Neural cell (in vitro differentiated cells): ENCODE data around the gene TRIM56. TPM values are rescaled to one million over a fixed set of nuclear protein-coding genes. Genes with fewer than 3 reads are reported as not detected.
"Not testable (repeated sequence)": the region's sequence is repeated elsewhere in the genome, so short reads cannot be mapped to it uniquely, and the experiment has no call there.

ENCODE experiments used
- H2AFZ ChIP-seq: fragments of 200-600, 300-800 bp; sonication (generic), shearing (Covaris generic); 2 replicates; pipeline ENCODE4 v1.6.0; 2014; ENCODE audit warnings: low read depth, mild to moderate bottlenecking, antibody characterized with exemption, low read length, moderate library complexity
- H3F3A ChIP-seq: fragments of 200-600 bp; shearing (Covaris generic); 2 replicates; pipeline ENCODE4 v1.6.1; 2016; ENCODE audit warnings: mild to moderate bottlenecking, moderate library complexity, mixed read lengths, antibody characterized with exemption, low read length; ENCODE audit not compliant: insufficient read depth, poor library complexity, severe bottlenecking
- H3K27ac ChIP-seq: fragments of 200-600, 300-800 bp; sonication (generic), shearing (Covaris generic); 2 replicates; pipeline ENCODE4 v1.5.1; 2014; ENCODE audit warnings: mild to moderate bottlenecking, low read length, moderate library complexity
- H3K27me3 ChIP-seq: fragments of 300-800, 200-600 bp; sonication (generic), shearing (Covaris generic); 2 replicates; pipeline ENCODE4 v1.6.0; 2014; ENCODE audit warnings: mild to moderate bottlenecking, low read depth, low read length, moderate library complexity; ENCODE audit not compliant: insufficient read depth
- H3K36me3 ChIP-seq: fragments of 300-800, 200-600 bp; sonication (generic), shearing (Covaris generic); 2 replicates; pipeline ENCODE4 v1.5.1; 2014; ENCODE audit warnings: mild to moderate bottlenecking, antibody characterized with exemption, low read length, moderate library complexity; ENCODE audit not compliant: insufficient read depth
- H3K4me2 ChIP-seq: fragments of 300-800, 200-600 bp; sonication (generic), shearing (Covaris generic); 2 replicates; pipeline ENCODE4 v1.6.0; 2014; ENCODE audit warnings: mild to moderate bottlenecking, low read length
- H3K4me3 ChIP-seq: fragments of 300-800, 200-600 bp; sonication (generic), shearing (Covaris generic); 2 replicates; pipeline ENCODE4 v1.5.1; 2014; ENCODE audit warnings: mild to moderate bottlenecking, low read length, moderate library complexity
- H3K79me2 ChIP-seq: fragments of 200-600 bp; shearing (Covaris generic); replicated peaks from 2 replicates; pipeline ENCODE4 v1.6.0; 2014; ENCODE audit warnings: mild to moderate bottlenecking, low read length, moderate library complexity; ENCODE audit not compliant: insufficient read depth
- H3K9ac ChIP-seq: fragments of 300-800, 200-600 bp; sonication (generic), shearing (Covaris generic); 2 replicates; pipeline ENCODE4 v1.6.1; 2016; ENCODE audit warnings: mild to moderate bottlenecking, low read length, mixed read lengths
- H3K9me2 ChIP-seq: fragments of 200-600 bp; shearing (Covaris generic); 2 replicates; pipeline ENCODE4 v1.6.1; 2016; ENCODE audit warnings: mild to moderate bottlenecking, low read length, mixed read lengths; ENCODE audit not compliant: insufficient read depth
- H3K9me3 ChIP-seq: fragments of 200-600, 300-800 bp; sonication (generic), shearing (Covaris generic); 2 replicates; pipeline ENCODE4 v1.6.1; 2016; ENCODE audit warnings: mild to moderate bottlenecking, mixed run types, low read length, moderate library complexity, mixed read lengths
- H4K20me1 ChIP-seq: fragments of 200-600 bp; shearing (Covaris generic); 2 replicates; pipeline ENCODE4 v1.6.1; 2016; ENCODE audit warnings: mild to moderate bottlenecking, mixed run types; ENCODE audit not compliant: insufficient read depth
- EP300 ChIP-seq: fragments of 450-650 bp; conservative IDR thresholded peaks from 2 replicates; pipeline ENCODE4 v1.6.1; 2014; ENCODE audit warnings: antibody characterized with exemption, mild to moderate bottlenecking, moderate library complexity; ENCODE audit not compliant: poor library complexity, severe bottlenecking
- POLR2AphosphoS5 ChIP-seq: IDR thresholded peaks from 2 replicates; pipeline ENCODE4 v1.6.1; 2012
- RAD21 ChIP-seq: fragments of 450-650 bp; conservative IDR thresholded peaks from 2 replicates; pipeline ENCODE4 v1.6.1; 2014; ENCODE audit warnings: antibody characterized with exemption, mild to moderate bottlenecking, moderate library complexity
- TAF1 ChIP-seq: IDR thresholded peaks from 2 replicates; pipeline ENCODE4 v1.6.1; 2012; ENCODE audit warnings: low read depth
- polyA plus RNA-seq: library from polyadenylated mRNA; depleted of rRNA; stranded (reverse); fragments of >200 nt; gene quantifications from 2 replicates; pipeline ENCODE4 v1.2.3, GENCODE V29; 2014
- TF ChIP-seq, protein P1 (sequence below): fragments of 450-650 bp; IDR thresholded peaks from 2 replicates; pipeline ENCODE4 v1.5.1; 2014; ENCODE audit warnings: antibody characterized with exemption, mild to moderate bottlenecking, moderate library complexity; ENCODE audit not compliant: poor library complexity, severe bottlenecking
- TF ChIP-seq, protein P2 (sequence below): IDR thresholded peaks from 2 replicates; pipeline ENCODE4 v1.6.1; 2012; ENCODE audit warnings: borderline replicate concordance

Gene TRIM56
- polyA plus RNA-seq, 1 donor from 2014 or later = 0.01 TPM

DNA sequence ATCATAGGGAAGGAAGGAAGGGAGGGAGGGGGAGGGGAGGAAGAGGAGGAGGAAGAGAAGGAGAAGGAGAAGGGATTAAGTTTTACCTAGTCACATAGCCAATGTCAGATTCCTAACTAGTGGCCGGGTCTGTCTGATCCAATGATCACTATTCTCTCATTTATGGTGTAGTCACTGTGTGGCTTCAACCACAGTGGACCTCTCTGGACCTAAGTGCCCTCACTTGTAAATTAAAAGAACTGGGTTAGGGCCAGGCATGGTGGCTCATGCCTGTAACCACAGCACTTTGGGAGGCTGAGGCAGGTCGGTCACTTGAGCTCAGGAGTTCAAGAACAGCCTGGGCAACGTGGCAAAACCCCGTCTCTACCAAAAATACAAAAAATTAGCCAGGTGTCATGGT is 35.0 kb downstream of the TRIM56 start:
- Histone ChIP-seq H3K27me3 (no peaks in the 10 kb centered on the region), H3K79me2 (no peaks in the 10 kb centered on the region), H3K9me3 (no peaks in the 10 kb centered on the region), H3K27ac (no peak overlapping the region), H3F3A (no peaks in the 10 kb centered on the region), H3K9me2 (no peaks in the 10 kb centered on the region), H2AFZ (no peak overlapping the region), H3K36me3 (no peaks in the 10 kb centered on the region), H3K4me2 (no peak overlapping the region), H4K20me1 (no peaks in the 10 kb centered on the region), H3K4me3 (no peak overlapping the region), H3K9ac (no peak overlapping the region)
- TF ChIP-seq, protein P1, sequence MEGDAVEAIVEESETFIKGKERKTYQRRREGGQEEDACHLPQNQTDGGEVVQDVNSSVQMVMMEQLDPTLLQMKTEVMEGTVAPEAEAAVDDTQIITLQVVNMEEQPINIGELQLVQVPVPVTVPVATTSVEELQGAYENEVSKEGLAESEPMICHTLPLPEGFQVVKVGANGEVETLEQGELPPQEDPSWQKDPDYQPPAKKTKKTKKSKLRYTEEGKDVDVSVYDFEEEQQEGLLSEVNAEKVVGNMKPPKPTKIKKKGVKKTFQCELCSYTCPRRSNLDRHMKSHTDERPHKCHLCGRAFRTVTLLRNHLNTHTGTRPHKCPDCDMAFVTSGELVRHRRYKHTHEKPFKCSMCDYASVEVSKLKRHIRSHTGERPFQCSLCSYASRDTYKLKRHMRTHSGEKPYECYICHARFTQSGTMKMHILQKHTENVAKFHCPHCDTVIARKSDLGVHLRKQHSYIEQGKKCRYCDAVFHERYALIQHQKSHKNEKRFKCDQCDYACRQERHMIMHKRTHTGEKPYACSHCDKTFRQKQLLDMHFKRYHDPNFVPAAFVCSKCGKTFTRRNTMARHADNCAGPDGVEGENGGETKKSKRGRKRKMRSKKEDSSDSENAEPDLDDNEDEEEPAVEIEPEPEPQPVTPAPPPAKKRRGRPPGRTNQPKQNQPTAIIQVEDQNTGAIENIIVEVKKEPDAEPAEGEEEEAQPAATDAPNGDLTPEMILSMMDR = no peak
- no peak for TF ChIP-seq EP300
- TF ChIP-seq POLR2AphosphoS5 = no peak
- TF ChIP-seq, protein P2, sequence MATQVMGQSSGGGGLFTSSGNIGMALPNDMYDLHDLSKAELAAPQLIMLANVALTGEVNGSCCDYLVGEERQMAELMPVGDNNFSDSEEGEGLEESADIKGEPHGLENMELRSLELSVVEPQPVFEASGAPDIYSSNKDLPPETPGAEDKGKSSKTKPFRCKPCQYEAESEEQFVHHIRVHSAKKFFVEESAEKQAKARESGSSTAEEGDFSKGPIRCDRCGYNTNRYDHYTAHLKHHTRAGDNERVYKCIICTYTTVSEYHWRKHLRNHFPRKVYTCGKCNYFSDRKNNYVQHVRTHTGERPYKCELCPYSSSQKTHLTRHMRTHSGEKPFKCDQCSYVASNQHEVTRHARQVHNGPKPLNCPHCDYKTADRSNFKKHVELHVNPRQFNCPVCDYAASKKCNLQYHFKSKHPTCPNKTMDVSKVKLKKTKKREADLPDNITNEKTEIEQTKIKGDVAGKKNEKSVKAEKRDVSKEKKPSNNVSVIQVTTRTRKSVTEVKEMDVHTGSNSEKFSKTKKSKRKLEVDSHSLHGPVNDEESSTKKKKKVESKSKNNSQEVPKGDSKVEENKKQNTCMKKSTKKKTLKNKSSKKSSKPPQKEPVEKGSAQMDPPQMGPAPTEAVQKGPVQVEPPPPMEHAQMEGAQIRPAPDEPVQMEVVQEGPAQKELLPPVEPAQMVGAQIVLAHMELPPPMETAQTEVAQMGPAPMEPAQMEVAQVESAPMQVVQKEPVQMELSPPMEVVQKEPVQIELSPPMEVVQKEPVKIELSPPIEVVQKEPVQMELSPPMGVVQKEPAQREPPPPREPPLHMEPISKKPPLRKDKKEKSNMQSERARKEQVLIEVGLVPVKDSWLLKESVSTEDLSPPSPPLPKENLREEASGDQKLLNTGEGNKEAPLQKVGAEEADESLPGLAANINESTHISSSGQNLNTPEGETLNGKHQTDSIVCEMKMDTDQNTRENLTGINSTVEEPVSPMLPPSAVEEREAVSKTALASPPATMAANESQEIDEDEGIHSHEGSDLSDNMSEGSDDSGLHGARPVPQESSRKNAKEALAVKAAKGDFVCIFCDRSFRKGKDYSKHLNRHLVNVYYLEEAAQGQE = no peak
- TF ChIP-seq RAD21 = no peak

DNA sequence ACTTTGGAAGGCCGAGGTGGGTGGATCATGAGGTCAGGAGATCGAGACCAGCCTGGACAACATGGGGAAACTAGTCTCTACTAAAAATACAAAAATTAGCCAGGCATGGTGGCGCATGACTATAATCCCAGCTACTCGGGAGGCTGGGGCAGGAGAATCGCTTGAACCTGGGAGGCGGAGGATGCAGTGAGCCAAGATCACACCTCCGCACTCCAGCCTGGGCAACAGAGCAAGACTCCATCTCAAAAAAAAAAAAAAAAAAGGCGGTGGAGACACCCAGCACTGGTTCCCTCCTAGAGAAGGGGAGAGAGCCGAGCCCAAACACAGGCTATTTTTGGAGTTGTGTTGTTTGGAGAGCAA is 36.3 kb downstream of the TRIM56 start:
- not testable (repeated sequence) for H3K9me3 ChIP-seq, H3K79me2 ChIP-seq, H3K4me2 ChIP-seq, H3K9me2 ChIP-seq, H3K4me3 ChIP-seq, H2AFZ ChIP-seq, H3K36me3 ChIP-seq, H3K27me3 ChIP-seq, H3K27ac ChIP-seq, H3K9ac ChIP-seq, H4K20me1 ChIP-seq, H3F3A ChIP-seq

DNA sequence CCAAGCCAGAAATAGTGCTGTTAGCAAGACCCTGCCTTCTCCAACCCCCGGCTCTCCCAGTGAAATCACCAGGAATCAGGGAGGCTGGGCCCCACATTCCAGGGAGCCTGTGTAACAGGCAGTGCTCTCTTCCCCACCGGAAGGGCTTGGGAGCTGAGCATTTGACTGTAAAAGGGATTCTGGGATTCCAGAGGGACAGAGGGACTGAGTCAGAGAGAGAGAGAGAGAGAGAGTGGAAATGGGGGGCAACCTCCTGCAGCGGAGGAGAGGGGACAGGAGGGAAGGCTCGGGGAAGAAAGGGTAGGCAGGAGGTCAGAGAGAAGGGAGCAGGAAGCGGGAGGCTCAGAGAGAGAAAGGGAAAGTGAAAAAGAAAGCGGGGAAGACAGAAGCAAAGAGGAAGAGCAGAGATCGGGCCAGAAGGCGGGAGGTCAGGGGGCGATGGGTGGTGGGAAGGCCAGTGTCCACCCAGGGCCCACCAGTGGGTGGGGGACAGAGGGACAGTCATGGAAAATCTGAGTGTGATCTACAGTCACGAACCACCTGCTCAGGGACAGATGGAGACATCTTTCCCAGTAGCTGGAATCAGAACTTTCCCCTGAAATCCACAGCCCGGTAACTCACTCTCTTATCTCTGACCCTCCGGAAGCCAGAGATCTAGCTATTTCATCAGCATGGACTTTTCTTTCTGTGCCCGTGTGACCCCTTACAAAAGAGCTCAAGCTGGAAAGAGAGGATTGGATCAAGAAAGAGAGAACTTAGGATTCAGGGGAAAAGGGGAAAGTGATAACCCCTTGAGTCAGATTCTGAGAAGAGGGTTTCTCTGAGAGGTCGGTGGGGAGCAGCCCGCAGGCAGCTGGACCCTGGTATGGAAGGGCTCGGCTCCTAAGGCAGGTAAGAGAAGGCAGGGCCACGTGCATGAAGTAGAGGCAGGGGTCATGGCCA is 37.0 kb downstream of the TRIM56 start:
- H3K4me3 ChIP-seq = no peak overlapping the region
- H3K36me3 ChIP-seq = no peaks in the 10 kb centered on the region
- no peaks in the 10 kb centered on the region for H3K79me2 ChIP-seq
- no peaks in the 10 kb centered on the region for H3K9me3 ChIP-seq
- no peaks in the 10 kb centered on the region for H3F3A ChIP-seq
- no peaks in the 10 kb centered on the region for H3K9me2 ChIP-seq
- no peak for TF ChIP-seq TAF1
- TF ChIP-seq, protein P2 = no peak
- TF ChIP-seq, protein P1 = no peak
- no peak for TF ChIP-seq EP300
- no peaks in the 10 kb centered on the region for H4K20me1 ChIP-seq
- no peak overlapping the region for H2AFZ ChIP-seq
- no peak overlapping the region for H3K27ac ChIP-seq
- H3K9ac ChIP-seq = no peak overlapping the region
- H3K4me2 ChIP-seq = no peak overlapping the region
- no peaks in the 10 kb centered on the region for H3K27me3 ChIP-seq
